ENCODE results near the gene MTX3.

Gene MTX3

GRCh38 chr5:79992891-79993657, 2.0 kb upstream of the MTX3 start:
- TF ChIP-seq ARNTL (CRISPR knock-in tag; IDR thresholded peaks at IDR 0.05; ENCODE audit: borderline replicate concordance, low read depth) (no peak), TCF4 (CRISPR knock-in tag; IDR thresholded peaks at IDR 0.05; ENCODE audit: borderline replicate concordance) (no peak), PATZ1 (CRISPR knock-in tag; IDR thresholded peaks at IDR 0.05; ENCODE audit: borderline replicate concordance) (no peak), ZNF565 (CRISPR knock-in tag; conservative IDR thresholded peaks at IDR 0.05; ENCODE audit: low read depth) (no peak), ZNF70 (CRISPR knock-in tag; IDR thresholded peaks at IDR 0.05) (no peak), ISL1 (CRISPR knock-in tag; IDR thresholded peaks at IDR 0.05) (no peak), ZFP30 (CRISPR knock-in tag; IDR thresholded peaks at IDR 0.05) (no peak), TOX (CRISPR knock-in tag; IDR thresholded peaks at IDR 0.05; ENCODE audit: borderline replicate concordance) (no peak), ZNF8 (CRISPR knock-in tag; IDR thresholded peaks at IDR 0.05) (no peak), SNAI2 (CRISPR knock-in tag; IDR thresholded peaks at IDR 0.05) (no peak), POU6F1 (CRISPR knock-in tag; IDR thresholded peaks at IDR 0.05; ENCODE audit: borderline replicate concordance, low read depth) (no peak), RARB (CRISPR knock-in tag; IDR thresholded peaks at IDR 0.05) (no peak)
- ATAC-seq = no peak

- TF ChIP-seq OSR1 (CRISPR knock-in tag; IDR thresholded peaks at IDR 0.05) (no peak), ZFP30 (CRISPR knock-in tag; IDR thresholded peaks at IDR 0.05) (no peak), POU6F1 (CRISPR knock-in tag; IDR thresholded peaks at IDR 0.05; ENCODE audit: borderline replicate concordance, low read depth) (no peak), SNAI2 (CRISPR knock-in tag; IDR thresholded peaks at IDR 0.05) (no peak), TOX (CRISPR knock-in tag; IDR thresholded peaks at IDR 0.05; ENCODE audit: borderline replicate concordance) (no peak), ARNTL (CRISPR knock-in tag; IDR thresholded peaks at IDR 0.05; ENCODE audit: borderline replicate concordance, low read depth) (no peak), TSHZ2 (CRISPR knock-in tag; IDR thresholded peaks at IDR 0.05) (no peak), PPARA (CRISPR knock-in tag; IDR thresholded peaks at IDR 0.05; ENCODE audit: borderline replicate concordance) (no peak), ZNF8 (CRISPR knock-in tag; IDR thresholded peaks at IDR 0.05) (no peak), ZC3H10 (CRISPR knock-in tag; IDR thresholded peaks at IDR 0.05) (no peak), CSDC2 (CRISPR knock-in tag; IDR thresholded peaks at IDR 0.05) (no peak), CSRNP3 (CRISPR knock-in tag; IDR thresholded peaks at IDR 0.05) (no peak), ZNF565 (CRISPR knock-in tag; conservative IDR thresholded peaks at IDR 0.05; ENCODE audit: low read depth) (no peak), PATZ1 (CRISPR knock-in tag; IDR thresholded peaks at IDR 0.05; ENCODE audit: borderline replicate concordance) (no peak)
- ATAC-seq = no peak; the same call in 1 of the 3 replicates
These were observed 861 bp downstream of the MTX3 start for GRCh38 chr5:79990205-79990597.

All from SK-N-SH treated with all-trans-retinoic acid at 6 μM for 48 hours (cell line).